ENCODE results near the gene CERS6. TPM values are rescaled to one million over a fixed set of nuclear protein-coding genes. Genes with fewer than 3 reads are reported as not detected.

Gene CERS6
- total and polyA plus RNA-seq, 10 of the 15 experiments (the other 5 are each of a cell fraction or from before 2014, with no cell fraction given): 1.3 to 20.4 (median 14.1) TPM

DNA sequence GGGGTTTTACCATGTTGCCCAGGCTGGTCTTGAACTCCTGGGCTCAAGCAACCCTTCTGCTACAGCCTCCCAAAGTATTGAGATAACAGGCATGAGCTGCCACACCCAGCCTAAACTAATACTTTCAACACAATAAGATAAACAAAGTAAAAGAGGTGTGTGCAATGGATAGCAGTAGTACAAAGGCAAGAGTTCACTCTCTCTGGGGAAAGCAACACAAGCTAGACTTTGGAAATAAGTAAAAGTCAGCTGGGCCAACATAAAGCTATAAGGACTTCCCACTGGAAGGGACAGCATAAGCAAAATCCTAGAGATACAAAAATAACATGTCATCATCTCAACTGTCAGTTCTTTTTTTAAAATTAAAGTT is 341.2 kb downstream of the CERS6 start:
- in situ Hi-C loops (cut with MboI) (no loop called here), intact Hi-C loops (cut with micrococcal nuclease; ENCODE audit: unreplicated experiment) (no loop called here)
- TF ChIP-seq MXI1 (IDR thresholded peaks at IDR 0.05; ENCODE audit: low read depth, low read length): no peak
- no peak for TF ChIP-seq BMI1 (IDR thresholded peaks at IDR 0.05; ENCODE audit: borderline replicate concordance)
- TF ChIP-seq PML (IDR thresholded peaks at IDR 0.05; ENCODE audit: low read length): no peak
- no peak for FAIRE-seq
- Histone ChIP-seq H3K36me3 (ENCODE audit: control insufficient read depth in 2 of 2, insufficient read depth in 2 of 2, low read length in 1 of 2) (no peaks in the 10 kb centered on the region), H4K20me1 (ENCODE audit: control insufficient read depth, insufficient read depth) (no peaks in the 10 kb centered on the region), H3K4me3 (no peak overlapping the region), H3K79me2 (ENCODE audit: control insufficient read depth, insufficient read depth, low read length) (no peaks in the 10 kb centered on the region), H3K9ac (ENCODE audit: control insufficient read depth, insufficient read depth, low read length) (no peak overlapping the region), H3K4me1 (ENCODE audit: control insufficient read depth, insufficient read depth, low read length) (no peaks in the 10 kb centered on the region), H2AFZ (ENCODE audit: control insufficient read depth, low read depth, low read length) (no peak overlapping the region), H3K27me3 (replicated peaks in 1 of 2; ENCODE audit: control insufficient read depth in 2 of 2, insufficient read depth in 2 of 2, low read length in 1 of 2) (no peaks in the 10 kb centered on the region; a peak in 1 of 4 replicates), H3K27ac (ENCODE audit: control insufficient read depth, insufficient read depth) (no peak overlapping the region), H3K9me3 (replicated peaks; ENCODE audit: control insufficient read depth, insufficient read depth, low read length) (no peaks in the 10 kb centered on the region), H3K4me2 (ENCODE audit: control insufficient read depth, insufficient read depth) (no peak overlapping the region)
- POLR2A ChIA-PET: no interaction called here
- ATAC-seq: no peak
- DNase-seq (ENCODE audit: low read depth, low spot score): no peak
- no TSS peak for BruUV-seq (replicated peaks)
- SMC1A ChIA-PET (ENCODE audit: uncharacterized antibody, unreplicated experiment): interaction anchor here (1.2 kb wide), 1 partner anchor 34 kb away, joined by 3 read pairs; no protein-coding TSS in a partner anchor
- RAD21 ChIA-PET (ENCODE audit: unreplicated experiment): no interaction called here
- CTCF ChIA-PET: no interaction called here

GRCh38 chr2:168798076-168798887 is 342.2 kb downstream of the CERS6 start:
- H3K27ac ChIP-seq (ENCODE audit: control insufficient read depth, insufficient read depth): no peak overlapping the region
- H3K4me2 ChIP-seq (ENCODE audit: control insufficient read depth, insufficient read depth): no peak overlapping the region
- H3K36me3 ChIP-seq (ENCODE audit: control insufficient read depth in 2 of 2, insufficient read depth in 2 of 2, low read length in 1 of 2): no peaks in the 10 kb centered on the region
- ChIA-PET CTCF (no interaction called here), POLR2A (no interaction called here), RAD21 (ENCODE audit: unreplicated experiment) (no interaction called here), SMC1A (ENCODE audit: uncharacterized antibody, unreplicated experiment) (interaction anchor here (1.3 kb wide), 1 partner anchor 122 kb away, joined by 3 read pairs; no protein-coding TSS in a partner anchor)
- BruUV-seq (replicated peaks): no TSS peak
- H3K79me2 ChIP-seq (ENCODE audit: control insufficient read depth, insufficient read depth, low read length): no peaks in the 10 kb centered on the region
- in situ Hi-C loops (cut with MboI): no loop called here
- H3K9ac ChIP-seq (ENCODE audit: control insufficient read depth, insufficient read depth, low read length): no peak overlapping the region
- no peak for ATAC-seq
- DNase-seq (ENCODE audit: low read depth, low spot score): no peak
- no peaks in the 10 kb centered on the region for H4K20me1 ChIP-seq (ENCODE audit: control insufficient read depth, insufficient read depth)
- WGBS (ENCODE audit: insufficient coverage, insufficient replicate concordance, low lambda C conversion rate, missing lambda C conversion rate): 59% methylated on average over 13 of the region's 13 CpGs
- no peaks in the 10 kb centered on the region; a peak in 1 of 4 replicates for H3K27me3 ChIP-seq (replicated peaks in 1 of 2; ENCODE audit: control insufficient read depth in 2 of 2, insufficient read depth in 2 of 2, low read length in 1 of 2)
- H3K9me3 ChIP-seq (replicated peaks; ENCODE audit: control insufficient read depth, insufficient read depth, low read length): no peaks in the 10 kb centered on the region
- H3K4me1 ChIP-seq (ENCODE audit: control insufficient read depth, insufficient read depth, low read length): no peaks in the 10 kb centered on the region
- intact Hi-C loops (cut with micrococcal nuclease; ENCODE audit: unreplicated experiment): no loop called here
- H2AFZ ChIP-seq (ENCODE audit: control insufficient read depth, low read depth, low read length): no peak overlapping the region
- H3K4me3 ChIP-seq: no peak overlapping the region
- no peak for FAIRE-seq
- TF ChIP-seq ASH2L (IDR thresholded peaks at IDR 0.05; ENCODE audit: borderline replicate concordance, low read depth) (no peak), POLR2AphosphoS5 (IDR thresholded peaks at IDR 0.05; ENCODE audit: low read length) (no peak), SRF (IDR thresholded peaks at IDR 0.05; ENCODE audit: low read depth in 2 of 2, low read length in 2 of 2) (no peak), MEF2B (IDR thresholded peaks at IDR 0.05; ENCODE audit: partially characterized antibody, poor library complexity, severe bottlenecking) (no peak), ZBED1 (IDR thresholded peaks at IDR 0.05; ENCODE audit: borderline replicate concordance) (no peak), NKRF (conservative IDR thresholded peaks at IDR 0.05) (no peak), RCOR1 (conservative IDR thresholded peaks at IDR 0.05; ENCODE audit: low read depth, low read length) (no peak)

Measured in GM12878 (cell line).